Measurements from ENCODE around the gene RPLP1. TPM values are rescaled to one million over a fixed set of nuclear protein-coding genes. Genes with fewer than 3 reads are reported as not detected.
A peak's percentile ranks its signal among the peaks of the same experiment; 100 is the strongest.

Gene RPLP1
- polyA plus RNA-seq, 1 experiment = 722 TPM

GRCh38 chr15:69468241-69469121, 15.9 kb downstream of the RPLP1 start:
- Histone ChIP-seq H3K9me3 (ENCODE audit: control insufficient read depth, insufficient read depth, low read length) (no peaks in the 10 kb centered on the region; the same call in 1 of the 2 replicates), H3K27me3 (ENCODE audit: control insufficient read depth, insufficient read depth, low read length) (no peaks in the 10 kb centered on the region), H3K4me3 (ENCODE audit: low read depth, low read length) (no peak overlapping the region), H3K27ac (ENCODE audit: low read depth, low read length) (peak overlapping the region; percentile 31)
- POLR2A ChIA-PET = no interaction called here
- TF ChIP-seq CTCF (IDR thresholded peaks at IDR 0.05; ENCODE audit: low read depth, low read length) = no peak
- DNase-seq (ENCODE audit: low read depth, low spot score) = peak; percentile 45
- CTCF ChIA-PET = interaction anchor here (1.6 kb wide), 1 partner anchor 7 kb away, joined by 3 read pairs; no protein-coding TSS in a partner anchor

- no peak overlapping the region for H3K4me3 ChIP-seq (ENCODE audit: low read depth, low read length)
- ChIA-PET POLR2A (interaction anchor here (0.5 kb wide), 1 partner anchor 1139 kb away, joined by 4 read pairs; no protein-coding TSS in a partner anchor), CTCF (no interaction called here)
- no peak for TF ChIP-seq CTCF (IDR thresholded peaks at IDR 0.05; ENCODE audit: low read depth, low read length)
- no peak overlapping the region for H3K27ac ChIP-seq (ENCODE audit: low read depth, low read length)
- no peaks in the 10 kb centered on the region; the same call in 1 of the 2 replicates for H3K9me3 ChIP-seq (ENCODE audit: control insufficient read depth, insufficient read depth, low read length)
- DNase-seq (ENCODE audit: low read depth, low spot score) = no peak
- no peaks in the 10 kb centered on the region for H3K27me3 ChIP-seq (ENCODE audit: control insufficient read depth, insufficient read depth, low read length)
Measured at GRCh38 chr15:69469467-69470201, 17.0 kb downstream of the RPLP1 start.

- H3K27ac ChIP-seq (ENCODE audit: low read depth, low read length) = no peak overlapping the region
- no peaks in the 10 kb centered on the region; the same call in 1 of the 2 replicates for H3K9me3 ChIP-seq (ENCODE audit: control insufficient read depth, insufficient read depth, low read length)
- DNase-seq (ENCODE audit: low read depth, low spot score) = no peak
- TF ChIP-seq CTCF (IDR thresholded peaks at IDR 0.05; ENCODE audit: low read depth, low read length) = no peak
- H3K4me3 ChIP-seq (ENCODE audit: low read depth, low read length) = no peak overlapping the region
- H3K27me3 ChIP-seq (ENCODE audit: control insufficient read depth, insufficient read depth, low read length) = no peaks in the 10 kb centered on the region
- CTCF ChIA-PET = interaction anchor here (4.6 kb wide), 1 partner anchor 10 kb away, joined by 22 read pairs; no protein-coding TSS in a partner anchor
- POLR2A ChIA-PET = interaction anchor here (0.6 kb wide), 1 partner anchor 1111 kb away, joined by 3 read pairs; no protein-coding TSS in a partner anchor
Measured at GRCh38 chr15:69472046-69472445, 19.4 kb downstream of the RPLP1 start.

- DNase-seq (ENCODE audit: low read depth, low spot score) = no peak
- POLR2A ChIA-PET = no interaction called here
- Histone ChIP-seq H3K4me3 (ENCODE audit: low read depth, low read length) (no peak overlapping the region), H3K9me3 (ENCODE audit: control insufficient read depth, insufficient read depth, low read length) (no peaks in the 10 kb centered on the region; the same call in 1 of the 2 replicates), H3K27me3 (ENCODE audit: control insufficient read depth, insufficient read depth, low read length) (no peaks in the 10 kb centered on the region), H3K27ac (ENCODE audit: low read depth, low read length) (no peak overlapping the region)
- no peak for TF ChIP-seq CTCF (IDR thresholded peaks at IDR 0.05; ENCODE audit: low read depth, low read length)
- CTCF ChIA-PET = interaction anchor here (4.6 kb wide), 1 partner anchor 10 kb away, joined by 22 read pairs; no protein-coding TSS in a partner anchor
Measured at GRCh38 chr15:69472562-69472961, 19.9 kb downstream of the RPLP1 start.
